Measurements from ENCODE around the gene GTF2IRD1.

DNA sequence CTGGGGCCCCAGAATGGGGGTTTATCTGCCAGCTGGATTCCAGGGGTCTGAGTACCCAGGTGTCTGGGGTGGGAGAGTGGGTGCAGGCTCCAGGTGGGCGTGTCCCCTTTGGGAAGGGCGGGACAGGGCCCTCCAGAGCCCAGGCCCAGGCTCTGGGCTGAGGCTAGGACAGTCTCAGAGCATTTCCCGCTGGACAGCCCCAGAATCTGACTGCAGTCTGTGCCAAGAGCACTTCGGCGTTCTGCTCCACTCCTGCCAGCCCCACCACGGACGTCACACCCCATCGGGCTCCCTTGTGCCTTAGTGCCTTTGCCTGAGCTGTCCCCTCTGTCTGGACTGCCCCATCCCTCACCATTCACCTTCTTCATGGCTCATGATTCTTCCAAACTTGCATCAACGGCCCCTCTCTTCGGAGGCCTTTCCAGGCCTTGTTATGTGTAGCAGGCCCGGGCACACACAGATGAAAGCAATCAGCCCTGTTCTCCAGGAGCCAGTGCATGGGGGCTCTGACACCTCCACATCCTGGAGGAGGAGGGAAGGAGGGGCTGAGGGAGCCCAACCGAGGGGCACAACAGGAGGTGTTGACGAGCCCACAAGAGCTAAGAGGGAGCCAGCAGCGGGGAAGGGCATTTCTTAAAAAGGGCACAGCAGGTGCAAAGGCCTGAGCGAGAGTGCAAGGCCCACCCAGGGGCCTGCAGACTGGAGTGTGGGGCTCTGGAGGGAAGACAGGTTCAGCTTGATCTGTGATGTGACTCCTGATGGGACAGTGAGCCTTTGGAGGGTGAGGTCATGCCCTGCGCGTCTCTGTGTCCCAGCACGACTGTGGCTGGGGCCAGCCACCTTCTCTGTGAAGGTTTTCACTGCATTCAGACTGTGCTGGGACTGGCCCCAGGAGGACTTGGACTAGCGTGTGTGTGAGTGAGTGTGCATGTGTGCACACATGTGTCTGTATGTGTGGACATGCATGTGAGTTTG is 41.7 kb downstream of the GTF2IRD1 start:
- no peak for TF ChIP-seq CTCF (IDR thresholded peaks at IDR 0.05)
- TF ChIP-seq POLR2A (IDR thresholded peaks at IDR 0.05) = no peak
